WTC11 (cell line): ENCODE data around the gene CARS1. TPM values are rescaled to one million over a fixed set of nuclear protein-coding genes. Genes with fewer than 3 reads are reported as not detected.
A peak's percentile ranks its signal among the peaks of the same experiment; 100 is the strongest.

Experiments used
- ATAC-seq: fragments of 200-7000 bp; cut with Tn5 transposase; 2 replicates; pipeline ENCODE4 v1.10.0; 2021; ENCODE audit warnings: mild to moderate bottlenecking, moderate library complexity
- CTCF ChIA-PET: fragments of 300-600 bp; sonication (Branson Sonifier 250); formaldehyde crosslinking; loops from one replicate; lab custom pipeline; 2021; ENCODE audit warnings: antibody characterized with exemption; lab: Charles Lee
- POLR2A ChIA-PET: fragments of 350-600 bp; sonication (Branson Sonifier 250); formaldehyde crosslinking; loops from one replicate; lab custom pipeline; 2021; ENCODE audit warnings: antibody characterized with exemption; lab: Charles Lee
- DNase-seq: peaks from one replicate; pipeline ENCODE4 v3.0.0; 2021; ENCODE audit warnings: low spot score
- H3K27ac Mint-ChIP-seq: 2 replicates; pipeline ENCODE4 v1.8.0; 2021; ENCODE audit warnings: mixed read lengths
- H3K27me3 Mint-ChIP-seq: 2 replicates; pipeline ENCODE4 v1.8.0; 2021; ENCODE audit warnings: low read depth, mild to moderate bottlenecking, moderate library complexity, mixed read lengths
- H3K36me3 Mint-ChIP-seq: 2 replicates; pipeline ENCODE4 v1.8.0; 2021; ENCODE audit warnings: mixed read lengths
- H3K4me1 Mint-ChIP-seq: 2 replicates; pipeline ENCODE4 v1.8.0; 2022; ENCODE audit warnings: mixed read lengths
- H3K4me3 Mint-ChIP-seq: 2 replicates; pipeline ENCODE4 v1.8.0; 2021; ENCODE audit warnings: mild to moderate bottlenecking, moderate library complexity, mixed read lengths
- H3K9me3 Mint-ChIP-seq: 2 replicates; pipeline ENCODE4 v1.8.0; 2021; ENCODE audit warnings: mixed read lengths
- CREM ChIP-seq: sonication (generic); formaldehyde crosslinking; IDR thresholded peaks from 2 replicates; pipeline ENCODE4 v1.8.1; 2022; ENCODE audit warnings: mild to moderate bottlenecking, missing genetic modification reagents, moderate library complexity
- ELF4 ChIP-seq: sonication (generic); formaldehyde crosslinking; IDR thresholded peaks from 2 replicates; pipeline ENCODE4 v1.8.1; 2022; ENCODE audit warnings: low read depth, mild to moderate bottlenecking, moderate library complexity, missing genetic modification reagents
- EMX1 ChIP-seq: fragments of 250-450 bp; sonication (Bioruptor Pico); IDR thresholded peaks from 2 replicates; pipeline ENCODE4 v1.8.0; 2021; ENCODE audit warnings: mild to moderate bottlenecking
- FOXP1 ChIP-seq: sonication (generic); formaldehyde crosslinking; IDR thresholded peaks from 2 replicates; pipeline ENCODE4 v1.8.0; 2022; ENCODE audit warnings: missing genetic modification reagents, mild to moderate bottlenecking, moderate library complexity, borderline replicate concordance
- KAT7 ChIP-seq: sonication (generic); formaldehyde crosslinking; IDR thresholded peaks from 2 replicates; pipeline ENCODE4 v1.8.1; 2023; ENCODE audit warnings: missing genetic modification reagents, mild to moderate bottlenecking, borderline replicate concordance
- NR1H2 ChIP-seq: sonication (generic); formaldehyde crosslinking; IDR thresholded peaks from 2 replicates; pipeline ENCODE4 v1.9.0; 2021; ENCODE audit warnings: mild to moderate bottlenecking, moderate library complexity, missing genetic modification reagents
- RORB ChIP-seq: fragments of 250-450 bp; sonication (Bioruptor Pico); IDR thresholded peaks from 2 replicates; pipeline ENCODE4 v1.9.0; 2021; ENCODE audit warnings: mild to moderate bottlenecking
- SOX15 ChIP-seq: fragments of 250-450 bp; sonication (Bioruptor Pico); IDR thresholded peaks from 2 replicates; pipeline ENCODE4 v1.9.0; 2021; ENCODE audit warnings: mild to moderate bottlenecking
- ZNF263 ChIP-seq: sonication (generic); formaldehyde crosslinking; IDR thresholded peaks from 2 replicates; pipeline ENCODE4 v1.8.1; 2022; ENCODE audit warnings: low read depth, mild to moderate bottlenecking, moderate library complexity, missing genetic modification reagents
- total RNA-seq: library from RNA; stranded (reverse); gene quantifications from 3 replicates; pipeline ENCODE4 v1.2.3, GENCODE V29; 2021
- TF ChIP-seq, protein P1 (sequence below): sonication (generic); formaldehyde crosslinking; IDR thresholded peaks from 2 replicates; pipeline ENCODE4 v1.8.0; 2023; ENCODE audit warnings: mild to moderate bottlenecking, missing genetic modification reagents
- TF ChIP-seq, protein P2 (sequence below): sonication (generic); formaldehyde crosslinking; IDR thresholded peaks from 2 replicates; pipeline ENCODE4 v1.8.1; 2022; ENCODE audit warnings: low read depth, mild to moderate bottlenecking, moderate library complexity, missing genetic modification reagents, borderline replicate concordance
- TF ChIP-seq, protein P3 (sequence below): fragments of 250-450 bp; sonication (Bioruptor Pico); IDR thresholded peaks from 2 replicates; pipeline ENCODE4 v1.9.0; 2021; ENCODE audit warnings: mild to moderate bottlenecking, borderline replicate concordance
- TF ChIP-seq, protein P4 (sequence below): sonication (generic); formaldehyde crosslinking; IDR thresholded peaks from 2 replicates; pipeline ENCODE4 v1.8.0; 2022; ENCODE audit warnings: missing genetic modification reagents
- TF ChIP-seq, protein P5 (sequence below): sonication (generic); formaldehyde crosslinking; IDR thresholded peaks from 2 replicates; pipeline ENCODE4 v1.8.1; 2023; ENCODE audit warnings: mild to moderate bottlenecking, missing genetic modification reagents
- TF ChIP-seq, protein P6 (sequence below): fragments of 250-450 bp; sonication (Bioruptor Pico); IDR thresholded peaks from 2 replicates; pipeline ENCODE4 v1.9.0; 2021; ENCODE audit warnings: mild to moderate bottlenecking

Gene CARS1
- total RNA-seq, 1 experiment from 2014 or later, result 92.0 TPM

DNA sequence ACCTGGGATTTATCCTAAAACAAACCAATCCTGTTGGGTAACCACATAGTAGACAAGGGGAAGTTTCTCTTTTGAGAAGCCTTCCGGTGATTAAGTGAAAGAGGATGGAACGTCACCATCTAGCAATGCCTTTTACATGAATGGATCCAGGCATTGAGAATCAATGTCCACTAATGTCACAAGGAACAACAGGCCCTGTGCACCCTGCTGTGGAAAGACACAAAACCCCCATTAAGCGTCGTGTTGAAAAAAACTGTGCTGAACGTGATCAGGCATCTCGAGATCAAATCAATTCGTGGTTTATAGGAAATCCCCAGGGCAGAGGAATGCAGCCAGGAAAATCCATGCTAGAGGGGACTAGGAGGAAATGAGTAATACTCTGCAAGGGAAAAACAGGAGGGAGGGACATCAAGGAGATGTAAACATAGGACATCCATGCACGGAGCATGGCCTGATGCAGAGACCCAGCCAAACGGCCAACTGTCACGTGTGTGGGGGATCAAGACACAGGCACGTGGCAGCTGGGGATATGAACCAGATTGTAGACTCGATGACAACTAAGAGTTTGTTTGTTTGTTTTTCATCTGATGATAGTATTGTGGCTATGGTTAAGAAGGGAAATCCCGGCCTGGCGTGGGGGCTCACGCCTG, 38.6 kb upstream of the CARS1 start:
- DNase-seq (no peak), ATAC-seq (no peak)
- Mint-ChIP-seq H3K4me1 (peaks cover 23% of the 10 kb centered on the region), H3K36me3 (peaks cover 4% of the 10 kb centered on the region; the same call in 1 of the 2 replicates), H3K4me3 (no peak overlapping the region), H3K27me3 (peaks cover 7% of the 10 kb centered on the region), H3K27ac (peak overlapping the region; percentile 11; the same call in 1 of the 2 replicates), H3K9me3 (peaks cover 3% of the 10 kb centered on the region; the same call in 1 of the 2 replicates)
- ChIA-PET CTCF (interaction anchor here (0.7 to 1.0 kb wide), 2 partner anchors 12 to 45 kb away, joined by 3 to 4 read pairs; no protein-coding TSS in a partner anchor), POLR2A (interaction anchor here (0.7 kb wide), 1 partner anchor 14 kb away, joined by 4 read pairs; no protein-coding TSS in a partner anchor)
- no peak for TF ChIP-seq FOXP1 (CRISPR knock-in tag)
- no peak for TF ChIP-seq ELF4 (CRISPR knock-in tag)
- no peak for TF ChIP-seq ZNF263
- no peak for TF ChIP-seq SOX15 (CRISPR knock-in tag)
- TF ChIP-seq NR1H2, result no peak
- TF ChIP-seq, protein P1, sequence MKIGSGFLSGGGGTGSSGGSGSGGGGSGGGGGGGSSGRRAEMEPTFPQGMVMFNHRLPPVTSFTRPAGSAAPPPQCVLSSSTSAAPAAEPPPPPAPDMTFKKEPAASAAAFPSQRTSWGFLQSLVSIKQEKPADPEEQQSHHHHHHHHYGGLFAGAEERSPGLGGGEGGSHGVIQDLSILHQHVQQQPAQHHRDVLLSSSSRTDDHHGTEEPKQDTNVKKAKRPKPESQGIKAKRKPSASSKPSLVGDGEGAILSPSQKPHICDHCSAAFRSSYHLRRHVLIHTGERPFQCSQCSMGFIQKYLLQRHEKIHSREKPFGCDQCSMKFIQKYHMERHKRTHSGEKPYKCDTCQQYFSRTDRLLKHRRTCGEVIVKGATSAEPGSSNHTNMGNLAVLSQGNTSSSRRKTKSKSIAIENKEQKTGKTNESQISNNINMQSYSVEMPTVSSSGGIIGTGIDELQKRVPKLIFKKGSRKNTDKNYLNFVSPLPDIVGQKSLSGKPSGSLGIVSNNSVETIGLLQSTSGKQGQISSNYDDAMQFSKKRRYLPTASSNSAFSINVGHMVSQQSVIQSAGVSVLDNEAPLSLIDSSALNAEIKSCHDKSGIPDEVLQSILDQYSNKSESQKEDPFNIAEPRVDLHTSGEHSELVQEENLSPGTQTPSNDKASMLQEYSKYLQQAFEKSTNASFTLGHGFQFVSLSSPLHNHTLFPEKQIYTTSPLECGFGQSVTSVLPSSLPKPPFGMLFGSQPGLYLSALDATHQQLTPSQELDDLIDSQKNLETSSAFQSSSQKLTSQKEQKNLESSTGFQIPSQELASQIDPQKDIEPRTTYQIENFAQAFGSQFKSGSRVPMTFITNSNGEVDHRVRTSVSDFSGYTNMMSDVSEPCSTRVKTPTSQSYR (CRISPR knock-in tag), result no peak
- TF ChIP-seq KAT7, result no peak

DNA sequence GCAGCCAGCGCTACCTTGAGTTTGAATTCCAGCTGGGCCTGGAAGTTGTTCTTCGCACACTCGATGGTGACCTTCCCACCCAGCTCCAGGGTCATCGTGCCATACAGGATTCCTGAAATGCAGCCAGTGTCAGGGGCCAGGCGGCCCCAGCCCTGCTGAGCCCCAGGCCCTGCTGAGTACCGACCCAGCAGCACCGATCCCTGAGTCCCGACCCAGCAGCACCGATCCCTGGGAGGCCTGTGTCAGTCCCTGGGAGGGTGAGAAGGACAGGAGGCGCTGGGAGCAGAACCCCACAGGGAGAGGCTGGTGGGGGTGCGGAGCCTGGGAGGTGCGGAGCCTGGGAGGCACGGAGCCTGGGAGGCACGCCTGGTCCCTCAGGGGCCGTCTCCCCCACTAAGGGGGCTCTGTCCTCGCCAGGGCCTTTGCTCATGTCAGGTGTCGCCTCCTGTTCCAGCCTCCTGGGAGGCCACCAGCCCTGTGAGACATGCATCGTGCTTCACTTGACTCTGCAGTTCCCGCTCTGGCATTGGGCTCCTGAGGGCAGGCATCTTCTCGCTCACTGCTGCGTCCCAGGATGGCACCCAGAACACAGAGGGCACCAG, 37.1 kb upstream of the CARS1 start:
- H3K36me3 Mint-ChIP-seq, result peaks cover 4% of the 10 kb centered on the region; the same call in 1 of the 2 replicates
- peaks cover 23% of the 10 kb centered on the region for H3K4me1 Mint-ChIP-seq
- no peak for ATAC-seq
- peaks cover 3% of the 10 kb centered on the region; the same call in 1 of the 2 replicates for H3K9me3 Mint-ChIP-seq
- no peak overlapping the region for H3K4me3 Mint-ChIP-seq
- peaks cover 7% of the 10 kb centered on the region for H3K27me3 Mint-ChIP-seq
- POLR2A ChIA-PET, result no interaction called here
- DNase-seq, result no peak
- CTCF ChIA-PET, result interaction anchor here (0.6 to 1.6 kb wide), 10 partner anchors 15 to 131 kb away, joined by 3 to 7 read pairs (median 3); no protein-coding TSS in a partner anchor
- H3K27ac Mint-ChIP-seq, result no peak overlapping the region
- TF ChIP-seq, protein P2, sequence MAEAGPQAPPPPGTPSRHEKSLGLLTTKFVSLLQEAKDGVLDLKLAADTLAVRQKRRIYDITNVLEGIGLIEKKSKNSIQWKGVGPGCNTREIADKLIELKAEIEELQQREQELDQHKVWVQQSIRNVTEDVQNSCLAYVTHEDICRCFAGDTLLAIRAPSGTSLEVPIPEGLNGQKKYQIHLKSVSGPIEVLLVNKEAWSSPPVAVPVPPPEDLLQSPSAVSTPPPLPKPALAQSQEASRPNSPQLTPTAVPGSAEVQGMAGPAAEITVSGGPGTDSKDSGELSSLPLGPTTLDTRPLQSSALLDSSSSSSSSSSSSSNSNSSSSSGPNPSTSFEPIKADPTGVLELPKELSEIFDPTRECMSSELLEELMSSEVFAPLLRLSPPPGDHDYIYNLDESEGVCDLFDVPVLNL (CRISPR knock-in tag), result no peak
- TF ChIP-seq EMX1 (no peak), CREM (CRISPR knock-in tag) (no peak), RORB (CRISPR knock-in tag) (no peak)
- TF ChIP-seq, protein P3, sequence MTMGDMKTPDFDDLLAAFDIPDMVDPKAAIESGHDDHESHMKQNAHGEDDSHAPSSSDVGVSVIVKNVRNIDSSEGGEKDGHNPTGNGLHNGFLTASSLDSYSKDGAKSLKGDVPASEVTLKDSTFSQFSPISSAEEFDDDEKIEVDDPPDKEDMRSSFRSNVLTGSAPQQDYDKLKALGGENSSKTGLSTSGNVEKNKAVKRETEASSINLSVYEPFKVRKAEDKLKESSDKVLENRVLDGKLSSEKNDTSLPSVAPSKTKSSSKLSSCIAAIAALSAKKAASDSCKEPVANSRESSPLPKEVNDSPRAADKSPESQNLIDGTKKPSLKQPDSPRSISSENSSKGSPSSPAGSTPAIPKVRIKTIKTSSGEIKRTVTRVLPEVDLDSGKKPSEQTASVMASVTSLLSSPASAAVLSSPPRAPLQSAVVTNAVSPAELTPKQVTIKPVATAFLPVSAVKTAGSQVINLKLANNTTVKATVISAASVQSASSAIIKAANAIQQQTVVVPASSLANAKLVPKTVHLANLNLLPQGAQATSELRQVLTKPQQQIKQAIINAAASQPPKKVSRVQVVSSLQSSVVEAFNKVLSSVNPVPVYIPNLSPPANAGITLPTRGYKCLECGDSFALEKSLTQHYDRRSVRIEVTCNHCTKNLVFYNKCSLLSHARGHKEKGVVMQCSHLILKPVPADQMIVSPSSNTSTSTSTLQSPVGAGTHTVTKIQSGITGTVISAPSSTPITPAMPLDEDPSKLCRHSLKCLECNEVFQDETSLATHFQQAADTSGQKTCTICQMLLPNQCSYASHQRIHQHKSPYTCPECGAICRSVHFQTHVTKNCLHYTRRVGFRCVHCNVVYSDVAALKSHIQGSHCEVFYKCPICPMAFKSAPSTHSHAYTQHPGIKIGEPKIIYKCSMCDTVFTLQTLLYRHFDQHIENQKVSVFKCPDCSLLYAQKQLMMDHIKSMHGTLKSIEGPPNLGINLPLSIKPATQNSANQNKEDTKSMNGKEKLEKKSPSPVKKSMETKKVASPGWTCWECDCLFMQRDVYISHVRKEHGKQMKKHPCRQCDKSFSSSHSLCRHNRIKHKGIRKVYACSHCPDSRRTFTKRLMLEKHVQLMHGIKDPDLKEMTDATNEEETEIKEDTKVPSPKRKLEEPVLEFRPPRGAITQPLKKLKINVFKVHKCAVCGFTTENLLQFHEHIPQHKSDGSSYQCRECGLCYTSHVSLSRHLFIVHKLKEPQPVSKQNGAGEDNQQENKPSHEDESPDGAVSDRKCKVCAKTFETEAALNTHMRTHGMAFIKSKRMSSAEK, result no peak
- TF ChIP-seq, protein P4, sequence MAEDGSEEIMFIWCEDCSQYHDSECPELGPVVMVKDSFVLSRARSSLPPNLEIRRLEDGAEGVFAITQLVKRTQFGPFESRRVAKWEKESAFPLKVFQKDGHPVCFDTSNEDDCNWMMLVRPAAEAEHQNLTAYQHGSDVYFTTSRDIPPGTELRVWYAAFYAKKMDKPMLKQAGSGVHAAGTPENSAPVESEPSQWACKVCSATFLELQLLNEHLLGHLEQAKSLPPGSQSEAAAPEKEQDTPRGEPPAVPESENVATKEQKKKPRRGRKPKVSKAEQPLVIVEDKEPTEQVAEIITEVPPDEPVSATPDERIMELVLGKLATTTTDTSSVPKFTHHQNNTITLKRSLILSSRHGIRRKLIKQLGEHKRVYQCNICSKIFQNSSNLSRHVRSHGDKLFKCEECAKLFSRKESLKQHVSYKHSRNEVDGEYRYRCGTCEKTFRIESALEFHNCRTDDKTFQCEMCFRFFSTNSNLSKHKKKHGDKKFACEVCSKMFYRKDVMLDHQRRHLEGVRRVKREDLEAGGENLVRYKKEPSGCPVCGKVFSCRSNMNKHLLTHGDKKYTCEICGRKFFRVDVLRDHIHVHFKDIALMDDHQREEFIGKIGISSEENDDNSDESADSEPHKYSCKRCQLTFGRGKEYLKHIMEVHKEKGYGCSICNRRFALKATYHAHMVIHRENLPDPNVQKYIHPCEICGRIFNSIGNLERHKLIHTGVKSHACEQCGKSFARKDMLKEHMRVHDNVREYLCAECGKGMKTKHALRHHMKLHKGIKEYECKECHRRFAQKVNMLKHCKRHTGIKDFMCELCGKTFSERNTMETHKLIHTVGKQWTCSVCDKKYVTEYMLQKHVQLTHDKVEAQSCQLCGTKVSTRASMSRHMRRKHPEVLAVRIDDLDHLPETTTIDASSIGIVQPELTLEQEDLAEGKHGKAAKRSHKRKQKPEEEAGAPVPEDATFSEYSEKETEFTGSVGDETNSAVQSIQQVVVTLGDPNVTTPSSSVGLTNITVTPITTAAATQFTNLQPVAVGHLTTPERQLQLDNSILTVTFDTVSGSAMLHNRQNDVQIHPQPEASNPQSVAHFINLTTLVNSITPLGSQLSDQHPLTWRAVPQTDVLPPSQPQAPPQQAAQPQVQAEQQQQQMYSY (CRISPR knock-in tag), result no peak
- TF ChIP-seq, protein P5, sequence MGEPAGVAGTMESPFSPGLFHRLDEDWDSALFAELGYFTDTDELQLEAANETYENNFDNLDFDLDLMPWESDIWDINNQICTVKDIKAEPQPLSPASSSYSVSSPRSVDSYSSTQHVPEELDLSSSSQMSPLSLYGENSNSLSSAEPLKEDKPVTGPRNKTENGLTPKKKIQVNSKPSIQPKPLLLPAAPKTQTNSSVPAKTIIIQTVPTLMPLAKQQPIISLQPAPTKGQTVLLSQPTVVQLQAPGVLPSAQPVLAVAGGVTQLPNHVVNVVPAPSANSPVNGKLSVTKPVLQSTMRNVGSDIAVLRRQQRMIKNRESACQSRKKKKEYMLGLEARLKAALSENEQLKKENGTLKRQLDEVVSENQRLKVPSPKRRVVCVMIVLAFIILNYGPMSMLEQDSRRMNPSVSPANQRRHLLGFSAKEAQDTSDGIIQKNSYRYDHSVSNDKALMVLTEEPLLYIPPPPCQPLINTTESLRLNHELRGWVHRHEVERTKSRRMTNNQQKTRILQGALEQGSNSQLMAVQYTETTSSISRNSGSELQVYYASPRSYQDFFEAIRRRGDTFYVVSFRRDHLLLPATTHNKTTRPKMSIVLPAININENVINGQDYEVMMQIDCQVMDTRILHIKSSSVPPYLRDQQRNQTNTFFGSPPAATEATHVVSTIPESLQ (CRISPR knock-in tag), result no peak
- TF ChIP-seq, protein P6, sequence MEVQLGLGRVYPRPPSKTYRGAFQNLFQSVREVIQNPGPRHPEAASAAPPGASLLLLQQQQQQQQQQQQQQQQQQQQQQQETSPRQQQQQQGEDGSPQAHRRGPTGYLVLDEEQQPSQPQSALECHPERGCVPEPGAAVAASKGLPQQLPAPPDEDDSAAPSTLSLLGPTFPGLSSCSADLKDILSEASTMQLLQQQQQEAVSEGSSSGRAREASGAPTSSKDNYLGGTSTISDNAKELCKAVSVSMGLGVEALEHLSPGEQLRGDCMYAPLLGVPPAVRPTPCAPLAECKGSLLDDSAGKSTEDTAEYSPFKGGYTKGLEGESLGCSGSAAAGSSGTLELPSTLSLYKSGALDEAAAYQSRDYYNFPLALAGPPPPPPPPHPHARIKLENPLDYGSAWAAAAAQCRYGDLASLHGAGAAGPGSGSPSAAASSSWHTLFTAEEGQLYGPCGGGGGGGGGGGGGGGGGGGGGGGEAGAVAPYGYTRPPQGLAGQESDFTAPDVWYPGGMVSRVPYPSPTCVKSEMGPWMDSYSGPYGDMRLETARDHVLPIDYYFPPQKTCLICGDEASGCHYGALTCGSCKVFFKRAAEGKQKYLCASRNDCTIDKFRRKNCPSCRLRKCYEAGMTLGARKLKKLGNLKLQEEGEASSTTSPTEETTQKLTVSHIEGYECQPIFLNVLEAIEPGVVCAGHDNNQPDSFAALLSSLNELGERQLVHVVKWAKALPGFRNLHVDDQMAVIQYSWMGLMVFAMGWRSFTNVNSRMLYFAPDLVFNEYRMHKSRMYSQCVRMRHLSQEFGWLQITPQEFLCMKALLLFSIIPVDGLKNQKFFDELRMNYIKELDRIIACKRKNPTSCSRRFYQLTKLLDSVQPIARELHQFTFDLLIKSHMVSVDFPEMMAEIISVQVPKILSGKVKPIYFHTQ (CRISPR knock-in tag), result no peak
